Common myeloid progenitor, CD34-positive (primary cell): ENCODE data around the gene ATXN1.
"Not testable (repeated sequence)": the region's sequence is repeated elsewhere in the genome, so short reads cannot be mapped to it uniquely, and the experiment has no call there.

Experiments used
- CTCF ChIA-PET: fragments of 350-600 bp; sonication (Branson Sonifier 250); formaldehyde crosslinking; loops from one replicate; lab custom pipeline; 2021; ENCODE audit warnings: antibody characterized with exemption; lab: Charles Lee
- POLR2A ChIA-PET: fragments of 350-600 bp; sonication (Branson Sonifier 250); formaldehyde crosslinking; loops from one replicate; lab custom pipeline; 2021; ENCODE audit warnings: antibody characterized with exemption; lab: Charles Lee
- DNase-seq, 3 donors: peaks; one replicate each; pipeline versions ENCODE4 v3.0.0 to v3.0.0-alpha.2; 2013
- H3K27ac ChIP-seq, 2 experiments: 1 replicate in 1 of 2; 2 replicates in 1 of 2; pipeline ENCODE4 v1.7.0; 2013; ENCODE audit warnings: inconsistent platforms in 2 of 2, low read length in 2 of 2, mild to moderate bottlenecking in 2 of 2, low read depth in 1 of 2, moderate library complexity in 1 of 2; ENCODE audit not compliant: severe bottlenecking in 2 of 2, insufficient read depth in 1 of 2, poor library complexity in 1 of 2
- H3K27me3 ChIP-seq, 5 experiments: replicated peaks in 2 of 5; 1 replicate in 3 of 5; 2 replicates in 2 of 5; pipeline versions ENCODE4 v1.6.1 to v1.7.0; 2013; ENCODE audit warnings: low read length in 4 of 5, mild to moderate bottlenecking in 2 of 5, moderate library complexity in 2 of 5, inconsistent platforms in 1 of 5; ENCODE audit not compliant: insufficient read depth in 5 of 5, control insufficient read depth in 4 of 5
- H3K36me3 ChIP-seq, 4 experiments: 1 replicate in 2 of 4; 2 replicates in 2 of 4; pipeline versions ENCODE4 v1.6.1 to v1.7.0; 2013; ENCODE audit warnings: low read length in 3 of 4, control low read depth in 1 of 4, mild to moderate bottlenecking in 1 of 4; ENCODE audit not compliant: control insufficient read depth in 4 of 4, insufficient read depth in 4 of 4
- H3K4me1 ChIP-seq, 4 experiments: 1 replicate in 3 of 4; 2 replicates in 1 of 4; pipeline versions ENCODE4 v1.6.1 to v1.7.1; 2013; ENCODE audit warnings: low read length in 3 of 4, mild to moderate bottlenecking in 3 of 4, control low read depth in 1 of 4, inconsistent platforms in 1 of 4, moderate library complexity in 1 of 4; ENCODE audit not compliant: control insufficient read depth in 4 of 4, insufficient read depth in 4 of 4; ENCODE audit errors: control extremely low read depth in 1 of 4
- H3K4me3 ChIP-seq, 7 experiments: 1 replicate in 4 of 7; 2 replicates in 3 of 7; pipeline versions ENCODE4 v1.5.1 to v1.7.0; 2013; ENCODE audit warnings: mild to moderate bottlenecking in 7 of 7, low read length in 6 of 7, moderate library complexity in 6 of 7, inconsistent platforms in 2 of 7, low read depth in 2 of 7, control low read depth in 1 of 7; ENCODE audit not compliant: insufficient read depth in 4 of 7, control insufficient read depth in 1 of 7; ENCODE audit errors: extremely low read depth in 1 of 7
- H3K9me3 ChIP-seq, 5 experiments: 1 replicate in 4 of 5; 2 replicates in 1 of 5; pipeline versions ENCODE4 v1.6.1 to v1.7.1; 2013; ENCODE audit warnings: low read length in 4 of 5, mild to moderate bottlenecking in 2 of 5, inconsistent platforms in 1 of 5, low read depth in 1 of 5, moderate library complexity in 1 of 5; ENCODE audit not compliant: control insufficient read depth in 4 of 5, insufficient read depth in 2 of 5; ENCODE audit errors: control extremely low read depth in 1 of 5
- WGBS: methylation state at CpG from one replicate; pipeline ENCODE4 v1.1.5; 2013; ENCODE audit not compliant: insufficient coverage; 5-methylcytosine and 5-hydroxymethylcytosine counted together

Gene ATXN1

GRCh38 chr6:16793828-16794412 lies 32.7 kb upstream of the ATXN1 start:
- DNase-seq, result no peak
- Histone ChIP-seq H3K27ac (no peak overlapping the region), H3K4me3 (no peak overlapping the region), H3K27me3 (no peaks in the 10 kb centered on the region), H3K36me3 (no peaks in the 10 kb centered on the region), H3K9me3 (peaks cover 0 to 8% (median 1%) of the 10 kb centered on the region in 5 experiments), H3K4me1 (no peaks in the 10 kb centered on the region)
- ChIA-PET CTCF (interaction anchor here (1.1 kb wide), 1 partner anchor 9 kb away, joined by 3 read pairs; no protein-coding TSS in a partner anchor), POLR2A (no interaction called here)
- WGBS, result no CpG with 5 or more reads among the region's 3 CpGs

- ChIA-PET CTCF (interaction anchor here (1.1 kb wide), 1 partner anchor 84 kb away, joined by 3 read pairs; no protein-coding TSS in a partner anchor), POLR2A (no interaction called here)
- DNase-seq, result no peak
- H3K4me1 ChIP-seq, result peaks cover 0 to 4% (median 0%) of the 10 kb centered on the region in 4 experiments
- 93% methylated on average over 2 of the region's 2 CpGs for WGBS
- peaks cover 0 to 9% (median 1%) of the 10 kb centered on the region in 5 experiments for H3K9me3 ChIP-seq
- H3K36me3 ChIP-seq, result no peaks in the 10 kb centered on the region
- no peak overlapping the region for H3K27ac ChIP-seq
- no peaks in the 10 kb centered on the region for H3K27me3 ChIP-seq
- H3K4me3 ChIP-seq, result no peak overlapping the region
Measured at GRCh38 chr6:16789329-16790038, 28.2 kb upstream of the ATXN1 start.

- CTCF ChIA-PET, result interaction anchor here (1.0 kb wide), 1 partner anchor 27 kb away, joined by 3 read pairs; no protein-coding TSS in a partner anchor
- H3K27ac ChIP-seq, result no peak overlapping the region
- no peaks in the 10 kb centered on the region for H3K27me3 ChIP-seq
- peak in 1 of 3 donors; percentile 19 for DNase-seq
- H3K4me3 ChIP-seq, result no peak overlapping the region
- no CpG with 5 or more reads among the region's 1 CpG for WGBS
- no peaks in the 10 kb centered on the region for H3K36me3 ChIP-seq
- peaks cover 0 to 12% (median 1%) of the 10 kb centered on the region in 5 experiments for H3K9me3 ChIP-seq
- H3K4me1 ChIP-seq, result peaks cover 0 to 4% (median 0%) of the 10 kb centered on the region in 4 experiments
- POLR2A ChIA-PET, result no interaction called here
Measured at GRCh38 chr6:16787128-16787682, 25.9 kb upstream of the ATXN1 start.

GRCh38 chr6:16785496-16785895 lies 24.2 kb upstream of the ATXN1 start:
- H3K36me3 ChIP-seq, result no peaks in the 10 kb centered on the region
- peaks cover 0 to 11% (median 1%) of the 10 kb centered on the region in 5 experiments for H3K9me3 ChIP-seq
- POLR2A ChIA-PET, result no interaction called here
- peaks cover 0 to 4% (median 0%) of the 10 kb centered on the region in 4 experiments for H3K4me1 ChIP-seq
- no peaks in the 10 kb centered on the region for H3K27me3 ChIP-seq
- CTCF ChIA-PET, result no interaction called here
- no peak overlapping the region for H3K4me3 ChIP-seq
- DNase-seq, result no peak
- H3K27ac ChIP-seq, result no peak overlapping the region

- H3K27me3 ChIP-seq, H3K4me3 ChIP-seq, POLR2A ChIA-PET, H3K27ac ChIP-seq, DNase-seq, H3K36me3 ChIP-seq, H3K4me1 ChIP-seq, H3K9me3 ChIP-seq: not testable (repeated sequence)
- no CpG with 5 or more reads among the region's 3 CpGs for WGBS
- CTCF ChIA-PET, result interaction anchor here (0.8 to 1.2 kb wide), 2 partner anchors 9 to 66 kb away, joined by 3 to 4 read pairs; no protein-coding TSS in a partner anchor
Measured at GRCh38 chr6:16784957-16785356, 23.7 kb upstream of the ATXN1 start.

- 94% methylated on average over 2 of the region's 2 CpGs for WGBS
- POLR2A ChIA-PET, result no interaction called here
Measured at GRCh38 chr6:16783952-16784565, 22.8 kb upstream of the ATXN1 start.

More at GRCh38 chr6:16783952-16784565, 22.8 kb upstream of the ATXN1 start:
- H3K36me3 ChIP-seq, result no peaks in the 10 kb centered on the region
- peaks cover 0 to 4% (median 0%) of the 10 kb centered on the region in 4 experiments for H3K4me1 ChIP-seq
- H3K9me3 ChIP-seq, result peaks cover 0 to 5% (median 0%) of the 10 kb centered on the region in 5 experiments
- no peak overlapping the region for H3K4me3 ChIP-seq
- no peak for DNase-seq
- no peaks in the 10 kb centered on the region for H3K27me3 ChIP-seq
- H3K27ac ChIP-seq, result no peak overlapping the region
- CTCF ChIA-PET, result interaction anchor here (0.8 to 1.8 kb wide), 6 partner anchors 8 to 163 kb away, joined by 3 to 5 read pairs (median 4); no protein-coding TSS in a partner anchor
